K562 (cell line): ENCODE results near the gene NCBP2. TPM values are rescaled to one million over a fixed set of nuclear protein-coding genes. Genes with fewer than 3 reads are reported as not detected.

ENCODE experiments used
- CBX8 ChIP-seq: fragments of 200-600 bp; sonication (generic); IDR thresholded peaks from 2 replicates; pipeline ENCODE4 v1.6.1; 2012; ENCODE audit warnings: borderline replicate concordance, mixed run types, low read depth, mild to moderate bottlenecking, moderate library complexity, mixed read lengths, low read length, control low read depth, inconsistent platforms; ENCODE audit not compliant: poor library complexity, severe bottlenecking; ENCODE audit errors: extremely low read depth
- CEBPB ChIP-seq: fragments of 450-650 bp; IDR thresholded peaks from 2 replicates; pipeline ENCODE4 v1.6.1; 2016; ENCODE audit warnings: missing genetic modification characterization, missing compliant biosample characterization
- CEBPG ChIP-seq, 3 experiments: fragments of 200-800 bp in 1 of 3; sonication (Bioruptor generic) in 1 of 3; sonication (generic) in 1 of 3; formaldehyde crosslinking in 1 of 3; IDR thresholded peaks in 2 of 3; conservative IDR thresholded peaks in 1 of 3; 2 replicates each; pipeline versions ENCODE4 v1.6.1 to v1.8.0; 2016 to 2022; ENCODE audit warnings: missing compliant biosample characterization in 2 of 3, missing genetic modification characterization in 2 of 3, mild to moderate bottlenecking in 1 of 3, missing genetic modification reagents in 1 of 3
- CUX1 ChIP-seq: fragments of 200-800 bp; sonication (Bioruptor generic); IDR thresholded peaks from 2 replicates; pipeline ENCODE4 v1.6.1; 2016; ENCODE audit warnings: missing genetic modification characterization, missing compliant biosample characterization
- EWSR1 ChIP-seq: fragments of 450-650 bp; IDR thresholded peaks from 2 replicates; pipeline ENCODE4 v1.6.1; 2018; ENCODE audit warnings: borderline replicate concordance, mild to moderate bottlenecking, low read depth, moderate library complexity; ENCODE audit not compliant: partially characterized antibody
- HDAC3 ChIP-seq: fragments of 450-650 bp; IDR thresholded peaks from 2 replicates; pipeline ENCODE4 v1.6.1; 2018; ENCODE audit warnings: borderline replicate concordance, mild to moderate bottlenecking, moderate library complexity; ENCODE audit not compliant: partially characterized antibody
- KDM2B ChIP-seq: fragments of 250-450 bp; sonication (Bioruptor Pico); IDR thresholded peaks from 2 replicates; pipeline ENCODE4 v1.8.0; 2021; ENCODE audit warnings: mild to moderate bottlenecking, moderate library complexity
- NCOA4 ChIP-seq: fragments of 450-650 bp; IDR thresholded peaks from 2 replicates; pipeline ENCODE4 v1.6.1; 2018; ENCODE audit warnings: mild to moderate bottlenecking; ENCODE audit not compliant: partially characterized antibody
- PHB2 ChIP-seq: fragments of 450-650 bp; IDR thresholded peaks from 2 replicates; pipeline ENCODE4 v1.6.1; 2017; ENCODE audit warnings: low read depth
- RCOR1 ChIP-seq, 2 experiments: IDR thresholded peaks; 2 replicates each; pipeline ENCODE4 v1.6.1; 2012; ENCODE audit warnings: low read depth in 2 of 2, low read length in 2 of 2, borderline replicate concordance in 1 of 2, improper control_type of control experiment in 1 of 2
- SAFB ChIP-seq: fragments of 200-400 bp; formaldehyde crosslinking; IDR thresholded peaks from 2 replicates; pipeline ENCODE4 v1.6.1; 2017; ENCODE audit warnings: low read depth, low read length, borderline replicate concordance
- SAP30 ChIP-seq: fragments of 200-600 bp; sonication (generic); IDR thresholded peaks from 2 replicates; pipeline ENCODE4 v1.6.1; 2012; ENCODE audit warnings: borderline replicate concordance, low read depth, mild to moderate bottlenecking, moderate library complexity, low read length, control low read depth, inconsistent platforms; ENCODE audit not compliant: insufficient read depth, poor library complexity, severe bottlenecking
- TCF3 ChIP-seq: sonication (generic); formaldehyde crosslinking; IDR thresholded peaks from 2 replicates; pipeline ENCODE4 v1.4.0; 2020; ENCODE audit warnings: mild to moderate bottlenecking, missing genetic modification reagents
- ZBTB8A ChIP-seq: fragments of 450-650 bp; IDR thresholded peaks from 2 replicates; pipeline ENCODE4 v1.6.1; 2018; ENCODE audit warnings: mild to moderate bottlenecking, moderate library complexity; ENCODE audit not compliant: partially characterized antibody
- ZNF212 ChIP-seq: fragments of 450-650 bp; formaldehyde crosslinking; IDR thresholded peaks from 2 replicates; pipeline ENCODE4 v1.4.0; 2020; ENCODE audit warnings: mild to moderate bottlenecking
- ZNF398 ChIP-seq: fragments of 250-450 bp; sonication (Bioruptor Pico); IDR thresholded peaks from 2 replicates; pipeline ENCODE4 v1.8.0; 2021; ENCODE audit warnings: moderate library complexity, mild to moderate bottlenecking, inconsistent platforms
- ZNF561 ChIP-seq: fragments of 450-650 bp; formaldehyde crosslinking; conservative IDR thresholded peaks from 2 replicates; pipeline ENCODE4 v1.4.0; 2020; ENCODE audit warnings: mild to moderate bottlenecking, moderate library complexity
- polyA plus RNA-seq, 8 experiments: library from polyadenylated mRNA; depleted of rRNA in 4 of 8; stranded (reverse) in 5 of 8; unstranded in 3 of 8; fragments of >200 nt; fragmentation: Nextera tagmentation in 2 of 8; fragmentation: Illumina TruSeq in 1 of 8; extraction: Ambion mirVana in 2 of 8; extraction: Trizol in 1 of 8; gene quantifications; 2 replicates each; pipeline versions ENCODE4 v1.2.1 to v1.2.3, GENCODE V29; 2011 to 2014; ENCODE audit warnings: inconsistent platforms in 1 of 8, missing spikeins in 1 of 8
- total RNA-seq, 7 experiments: library from RNA; depleted of rRNA in 6 of 7; stranded (reverse); fragments of >200 nt in 6 of 7; fragmentation: Illumina TruSeq in 2 of 7; extraction: Trizol in 2 of 7; gene quantifications; 2 replicates each; pipeline versions ENCODE4 v1.2.1 to v1.2.3, GENCODE V29; 2011 to 2021; ENCODE audit warnings: low replicate concordance in 1 of 7
- TF ChIP-seq, protein P1 (sequence below): sonication (generic); formaldehyde crosslinking; IDR thresholded peaks from 2 replicates; pipeline ENCODE4 v1.8.1; 2023; ENCODE audit warnings: mild to moderate bottlenecking, missing genetic modification reagents

Gene NCBP2
- total and polyA plus RNA-seq, 9 of the 15 experiments (the other 6 are each of a cell fraction or from before 2014, with no cell fraction given) = 56.4 to 102 (median 82.3) TPM

GRCh38 chr3:196979545-196979944, 37.2 kb upstream of the NCBP2 start (continued):
- no peak for TF ChIP-seq ZNF398 (CRISPR knock-in tag)
- no peak for TF ChIP-seq PHB2
- TF ChIP-seq ZBTB8A = no peak
- TF ChIP-seq ZNF212 (CRISPR knock-in tag) = no peak
- TF ChIP-seq CEBPG (CRISPR knock-in tag; IDR thresholded peaks at IDR 0.05) = no peak
- TF ChIP-seq CEBPG (tag; conservative IDR thresholded peaks at IDR 0.05 in 1 of 2, IDR thresholded peaks at IDR 0.05 in 1 of 2) = peak in 1 of 2 experiments; percentile 47; a peak in 2 of 4 replicates
- TF ChIP-seq ZNF561 (CRISPR knock-in tag) = no peak
- TF ChIP-seq, protein P1, sequence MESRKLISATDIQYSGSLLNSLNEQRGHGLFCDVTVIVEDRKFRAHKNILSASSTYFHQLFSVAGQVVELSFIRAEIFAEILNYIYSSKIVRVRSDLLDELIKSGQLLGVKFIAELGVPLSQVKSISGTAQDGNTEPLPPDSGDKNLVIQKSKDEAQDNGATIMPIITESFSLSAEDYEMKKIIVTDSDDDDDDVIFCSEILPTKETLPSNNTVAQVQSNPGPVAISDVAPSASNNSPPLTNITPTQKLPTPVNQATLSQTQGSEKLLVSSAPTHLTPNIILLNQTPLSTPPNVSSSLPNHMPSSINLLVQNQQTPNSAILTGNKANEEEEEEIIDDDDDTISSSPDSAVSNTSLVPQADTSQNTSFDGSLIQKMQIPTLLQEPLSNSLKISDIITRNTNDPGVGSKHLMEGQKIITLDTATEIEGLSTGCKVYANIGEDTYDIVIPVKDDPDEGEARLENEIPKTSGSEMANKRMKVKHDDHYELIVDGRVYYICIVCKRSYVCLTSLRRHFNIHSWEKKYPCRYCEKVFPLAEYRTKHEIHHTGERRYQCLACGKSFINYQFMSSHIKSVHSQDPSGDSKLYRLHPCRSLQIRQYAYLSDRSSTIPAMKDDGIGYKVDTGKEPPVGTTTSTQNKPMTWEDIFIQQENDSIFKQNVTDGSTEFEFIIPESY (CRISPR knock-in tag) = 0 out of 2 replicates have a peak, but pooled peaks have one; percentile 3
- TF ChIP-seq SAFB = no peak
- no peak for TF ChIP-seq TCF3 (CRISPR knock-in tag)
- TF ChIP-seq HDAC3 = no peak
- no peak for TF ChIP-seq CUX1 (CRISPR knock-in tag)
- no peak for TF ChIP-seq NCOA4
- no peak for TF ChIP-seq SAP30
- no peak for TF ChIP-seq KDM2B (CRISPR knock-in tag)
- TF ChIP-seq CEBPB (tag) = peak; percentile 81
- no peak for TF ChIP-seq CBX8
- TF ChIP-seq EWSR1 = no peak
- no peak for TF ChIP-seq RCOR1 (IDR thresholded peaks at IDR 0.05; ENCODE audit: borderline replicate concordance in 1 of 2, low read depth in 2 of 2, low read length in 2 of 2)
